ENCODE measurements around the gene LLGL1. TPM values are rescaled to one million over a fixed set of nuclear protein-coding genes. Genes with fewer than 3 reads are reported as not detected.

The LLGL1 gene
- total RNA-seq: 93.3 and 99.3 TPM in 2 replicates
- long read RNA-seq: 0 reads

DNA sequence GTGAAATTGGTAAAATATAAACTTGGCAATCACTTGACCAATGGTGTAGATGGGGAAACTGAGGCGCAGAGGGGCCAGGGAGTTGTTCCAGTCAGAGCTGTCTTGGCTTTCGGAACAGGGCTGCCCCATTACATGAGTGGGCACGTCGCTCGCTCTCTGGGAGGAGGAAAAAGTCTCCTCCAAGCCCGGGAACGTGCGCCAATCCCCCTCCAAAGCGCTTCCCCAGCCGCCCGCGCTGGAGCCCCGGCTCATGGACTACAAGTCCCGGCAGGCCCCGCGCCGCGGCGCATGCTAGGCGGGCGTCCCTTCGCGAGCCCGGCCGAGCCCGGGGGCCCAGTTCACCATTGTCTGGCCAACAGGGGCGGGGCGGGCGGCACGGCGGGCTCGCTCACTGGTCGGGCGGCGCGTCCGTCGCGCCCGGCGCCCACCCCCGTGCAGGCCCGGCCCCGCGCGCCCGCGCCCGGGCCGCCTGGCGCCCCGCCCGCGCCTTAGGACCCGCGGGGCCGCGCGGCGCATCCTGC, at the start of gene LLGL1:
Gene LLGL1, plus strand, starts transcription at position 515 of the 521 bp plus-strand sequence. CDS start 48 bp downstream, outside the sequence.
- no peaks in the 10 kb centered on the region for H3K36me3 Mint-ChIP-seq (ENCODE audit: low read depth)
- H3K27me3 Mint-ChIP-seq (ENCODE audit: low read depth): no peaks in the 10 kb centered on the region
- no peaks in the 10 kb centered on the region for H3K9me3 Mint-ChIP-seq
- peak within 1 kb of the TSS; percentile 100 for H3K27ac Mint-ChIP-seq (ENCODE audit: unreplicated experiment)
- TF ChIP-seq, protein P1, sequence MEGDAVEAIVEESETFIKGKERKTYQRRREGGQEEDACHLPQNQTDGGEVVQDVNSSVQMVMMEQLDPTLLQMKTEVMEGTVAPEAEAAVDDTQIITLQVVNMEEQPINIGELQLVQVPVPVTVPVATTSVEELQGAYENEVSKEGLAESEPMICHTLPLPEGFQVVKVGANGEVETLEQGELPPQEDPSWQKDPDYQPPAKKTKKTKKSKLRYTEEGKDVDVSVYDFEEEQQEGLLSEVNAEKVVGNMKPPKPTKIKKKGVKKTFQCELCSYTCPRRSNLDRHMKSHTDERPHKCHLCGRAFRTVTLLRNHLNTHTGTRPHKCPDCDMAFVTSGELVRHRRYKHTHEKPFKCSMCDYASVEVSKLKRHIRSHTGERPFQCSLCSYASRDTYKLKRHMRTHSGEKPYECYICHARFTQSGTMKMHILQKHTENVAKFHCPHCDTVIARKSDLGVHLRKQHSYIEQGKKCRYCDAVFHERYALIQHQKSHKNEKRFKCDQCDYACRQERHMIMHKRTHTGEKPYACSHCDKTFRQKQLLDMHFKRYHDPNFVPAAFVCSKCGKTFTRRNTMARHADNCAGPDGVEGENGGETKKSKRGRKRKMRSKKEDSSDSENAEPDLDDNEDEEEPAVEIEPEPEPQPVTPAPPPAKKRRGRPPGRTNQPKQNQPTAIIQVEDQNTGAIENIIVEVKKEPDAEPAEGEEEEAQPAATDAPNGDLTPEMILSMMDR (conservative IDR thresholded peaks at IDR 0.05): no peak
- peaks cover 51% of the 10 kb centered on the region for H3K4me1 Mint-ChIP-seq
- DNase-seq (ENCODE audit: low read depth, low spot score): peak; percentile 96
- H3K4me3 Mint-ChIP-seq: peak within 1 kb of the TSS; percentile 96

DNA sequence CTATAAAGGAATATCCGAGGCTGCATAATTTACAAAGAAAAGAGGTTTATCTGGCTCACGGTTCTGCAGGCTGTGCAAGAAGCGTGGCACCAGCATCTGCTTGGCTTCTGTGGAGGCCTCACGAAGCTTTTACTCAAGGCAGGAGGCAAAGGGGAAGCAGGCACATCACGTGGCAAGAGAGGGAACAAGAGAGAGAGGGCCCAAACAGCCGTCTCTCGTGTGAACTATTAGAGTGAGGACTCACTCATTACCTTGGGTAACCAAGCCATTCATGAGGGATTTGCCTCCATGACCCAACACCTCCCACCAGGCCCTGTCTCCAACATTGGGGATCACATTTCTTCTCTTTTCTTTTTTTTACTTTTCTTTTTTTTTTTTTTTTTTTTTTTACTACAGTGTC, 49.3 kb upstream of the LLGL1 start:
- peaks cover 11% of the 10 kb centered on the region for H3K4me1 Mint-ChIP-seq
- H3K27me3 Mint-ChIP-seq (ENCODE audit: low read depth): no peaks in the 10 kb centered on the region
- H3K36me3 Mint-ChIP-seq (ENCODE audit: low read depth): no peaks in the 10 kb centered on the region
- no peak for DNase-seq (ENCODE audit: low read depth, low spot score)
- no peak overlapping the region for H3K27ac Mint-ChIP-seq (ENCODE audit: unreplicated experiment)
- TF ChIP-seq, protein P1 (conservative IDR thresholded peaks at IDR 0.05): no peak
- H3K9me3 Mint-ChIP-seq: no peaks in the 10 kb centered on the region
- H3K4me3 Mint-ChIP-seq: no peak overlapping the region

DNA sequence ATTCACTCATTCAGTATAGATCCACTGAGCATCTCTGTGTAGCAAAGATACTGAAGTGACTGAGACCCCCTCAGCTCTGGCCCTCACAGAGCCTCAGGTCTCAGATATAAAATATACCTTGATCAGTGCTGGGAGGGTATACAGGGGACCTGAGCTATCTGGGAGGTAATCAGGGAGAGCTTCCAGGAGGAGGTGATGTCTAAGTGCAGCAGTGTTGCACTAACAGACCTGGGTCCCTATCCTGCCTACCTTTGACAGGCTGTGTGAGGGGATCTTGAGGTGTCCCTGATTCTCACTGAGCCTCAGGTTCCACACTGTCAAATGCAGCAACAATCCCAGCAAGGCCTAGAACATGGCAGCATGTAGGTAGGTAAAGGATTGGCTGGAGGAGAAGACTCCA, 48.3 kb upstream of the LLGL1 start:
- H3K27ac Mint-ChIP-seq (ENCODE audit: unreplicated experiment): no peak overlapping the region
- TF ChIP-seq, protein P1 (conservative IDR thresholded peaks at IDR 0.05): no peak
- H3K27me3 Mint-ChIP-seq (ENCODE audit: low read depth): no peaks in the 10 kb centered on the region
- H3K4me3 Mint-ChIP-seq: no peak overlapping the region
- no peak for DNase-seq (ENCODE audit: low read depth, low spot score)
- no peaks in the 10 kb centered on the region for H3K9me3 Mint-ChIP-seq
- no peaks in the 10 kb centered on the region for H3K36me3 Mint-ChIP-seq (ENCODE audit: low read depth)
- H3K4me1 Mint-ChIP-seq: peaks cover 14% of the 10 kb centered on the region

DNA sequence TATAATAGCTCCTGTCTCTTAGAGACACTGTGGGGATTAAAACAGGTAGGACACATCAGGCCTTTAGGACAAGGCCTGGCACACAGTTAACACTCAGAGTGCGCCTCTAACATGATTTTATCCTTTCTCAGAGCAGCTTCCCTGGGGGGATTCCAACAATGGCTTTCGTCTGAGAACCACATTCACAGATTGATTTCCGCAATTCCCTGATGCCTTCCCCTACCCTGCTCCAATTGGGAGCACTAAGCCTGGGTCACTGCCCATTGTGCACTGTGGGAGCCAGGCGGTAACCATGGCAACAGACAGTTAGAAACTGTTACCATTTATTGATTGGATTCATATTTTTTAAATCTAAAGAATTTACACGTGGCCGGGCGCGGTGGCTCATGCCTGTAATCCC, 47.7 kb upstream of the LLGL1 start:
- no peaks in the 10 kb centered on the region for H3K36me3 Mint-ChIP-seq (ENCODE audit: low read depth)
- H3K27me3 Mint-ChIP-seq (ENCODE audit: low read depth): no peaks in the 10 kb centered on the region
- H3K4me3 Mint-ChIP-seq: peak overlapping the region; percentile 41
- H3K4me1 Mint-ChIP-seq: peaks cover 17% of the 10 kb centered on the region
- TF ChIP-seq, protein P1 (conservative IDR thresholded peaks at IDR 0.05): no peak
- no peaks in the 10 kb centered on the region for H3K9me3 Mint-ChIP-seq
- no peak overlapping the region for H3K27ac Mint-ChIP-seq (ENCODE audit: unreplicated experiment)
- DNase-seq (ENCODE audit: low read depth, low spot score): no peak

DNA sequence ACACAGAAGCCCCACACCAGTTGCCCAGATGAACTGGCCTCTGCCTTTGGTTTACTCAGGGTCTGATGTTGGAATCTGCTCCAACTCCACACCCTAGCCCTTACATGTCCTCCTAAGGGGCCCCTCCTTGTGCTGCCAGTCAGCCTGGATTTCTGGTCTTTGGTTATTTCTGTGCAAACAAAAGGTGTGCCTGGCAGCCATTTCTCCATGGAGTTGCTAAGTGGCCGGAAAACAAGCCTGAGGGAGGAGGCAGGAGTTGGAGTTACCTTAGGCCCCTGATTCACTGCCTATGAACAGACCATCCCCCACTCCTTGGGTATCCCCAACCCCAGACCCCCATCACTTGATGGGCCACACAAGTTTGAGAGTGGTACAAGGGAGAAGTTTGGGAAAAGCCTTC, 46.2 kb upstream of the LLGL1 start:
- no peak for DNase-seq (ENCODE audit: low read depth, low spot score)
- Mint-ChIP-seq H3K27ac (ENCODE audit: unreplicated experiment) (no peak overlapping the region), H3K27me3 (ENCODE audit: low read depth) (peaks cover 3% of the 10 kb centered on the region), H3K36me3 (ENCODE audit: low read depth) (no peaks in the 10 kb centered on the region), H3K9me3 (no peaks in the 10 kb centered on the region), H3K4me3 (peak overlapping the region; percentile 72), H3K4me1 (peaks cover 22% of the 10 kb centered on the region)
- TF ChIP-seq, protein P1 (conservative IDR thresholded peaks at IDR 0.05): no peak

All from neural crest cell (in vitro differentiated cells).